IMR-90 (cell line): ENCODE results near the gene C1orf105.

ENCODE experiments used
- CEBPB ChIP-seq: IDR thresholded peaks from 2 replicates; pipeline ENCODE4 v1.6.1; 2012; ENCODE audit warnings: low read depth, low read length, improper control_type of control experiment
- CTCF ChIP-seq: conservative IDR thresholded peaks from 2 replicates; pipeline ENCODE4 v1.5.1; 2012; ENCODE audit warnings: mild to moderate bottlenecking, low read depth, low read length, improper control_type of control experiment
- ELK1 ChIP-seq: fragments of 150-350 bp; IDR thresholded peaks from 2 replicates; pipeline ENCODE4 v1.6.1; 2016; ENCODE audit warnings: low read depth, mild to moderate bottlenecking, low read length, moderate library complexity, borderline replicate concordance
- MAZ ChIP-seq: IDR thresholded peaks from 2 replicates; pipeline ENCODE4 v1.6.1; 2012; ENCODE audit warnings: low read depth, mild to moderate bottlenecking, low read length, improper control_type of control experiment, moderate library complexity, borderline replicate concordance
- POLR2A ChIP-seq: IDR thresholded peaks from 2 replicates; pipeline ENCODE4 v1.6.1; 2012; ENCODE audit warnings: mild to moderate bottlenecking, low read depth, low read length
- RAD21 ChIP-seq: IDR thresholded peaks from 2 replicates; pipeline ENCODE4 v1.6.1; 2012; ENCODE audit warnings: low read length, improper control_type of control experiment
- RFX5 ChIP-seq: IDR thresholded peaks from 2 replicates; pipeline ENCODE4 v1.8.0; 2012; ENCODE audit warnings: low read depth, mild to moderate bottlenecking, low read length, moderate library complexity
- TF ChIP-seq, protein P1 (sequence below): fragments of 150-350 bp; IDR thresholded peaks from 2 replicates; pipeline ENCODE4 v1.6.1; 2017; ENCODE audit warnings: mild to moderate bottlenecking, antibody characterized with exemption, low read length, low read depth

DNA sequence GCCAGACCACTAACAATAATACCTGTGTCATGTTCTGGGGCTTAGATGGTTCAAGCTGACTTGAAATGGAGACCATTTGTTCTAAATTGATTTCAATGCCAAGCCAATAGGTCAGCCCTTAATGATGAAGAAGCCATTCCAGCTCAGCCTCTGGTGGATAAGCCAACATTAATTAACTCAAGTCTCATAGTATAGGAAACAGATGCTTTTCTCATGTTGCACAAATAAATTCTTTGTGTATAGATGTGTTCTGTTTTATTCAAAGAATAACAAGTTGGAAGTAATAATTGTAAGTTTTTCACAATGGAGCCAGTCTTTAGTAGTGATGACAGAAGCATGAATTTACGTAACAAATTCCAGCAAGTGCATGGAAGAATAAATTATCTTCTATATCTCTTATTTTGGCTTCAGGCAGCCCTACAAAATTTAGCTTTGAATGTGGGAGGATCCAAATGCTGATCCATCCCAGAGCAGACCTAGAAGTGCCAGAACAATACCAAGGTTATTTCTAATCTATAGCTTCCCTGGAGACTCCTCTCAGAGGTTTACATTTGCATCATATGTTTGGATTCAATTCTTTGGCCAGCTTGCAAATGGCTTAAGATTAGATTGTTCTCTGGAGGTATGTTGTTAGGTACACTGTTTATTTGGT lies 42.2 kb upstream of the C1orf105 start:
- TF ChIP-seq CTCF: no peak
- TF ChIP-seq POLR2A: no peak
- TF ChIP-seq RAD21: no peak
- TF ChIP-seq ELK1: no peak
- TF ChIP-seq, protein P1, sequence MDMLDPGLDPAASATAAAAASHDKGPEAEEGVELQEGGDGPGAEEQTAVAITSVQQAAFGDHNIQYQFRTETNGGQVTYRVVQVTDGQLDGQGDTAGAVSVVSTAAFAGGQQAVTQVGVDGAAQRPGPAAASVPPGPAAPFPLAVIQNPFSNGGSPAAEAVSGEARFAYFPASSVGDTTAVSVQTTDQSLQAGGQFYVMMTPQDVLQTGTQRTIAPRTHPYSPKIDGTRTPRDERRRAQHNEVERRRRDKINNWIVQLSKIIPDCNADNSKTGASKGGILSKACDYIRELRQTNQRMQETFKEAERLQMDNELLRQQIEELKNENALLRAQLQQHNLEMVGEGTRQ: no peak
- no peak for TF ChIP-seq RFX5
- no peak for TF ChIP-seq MAZ
- no peak for TF ChIP-seq CEBPB
